MM.1S (cell line): ENCODE data around the gene ADAM19.

Experiments
- EZH2phosphoT487 ChIP-seq: fragments of 300-600 bp; sonication (generic); IDR thresholded peaks from 2 replicates; pipeline ENCODE4 v1.6.1; 2018; ENCODE audit warnings: antibody characterized with exemption, low read length
- TF ChIP-seq, protein P1 (sequence below): fragments of 300-600 bp; sonication (generic); IDR thresholded peaks from 2 replicates; pipeline ENCODE4 v1.5.1; 2016; ENCODE audit warnings: antibody characterized with exemption, low read length, mixed read lengths

DNA sequence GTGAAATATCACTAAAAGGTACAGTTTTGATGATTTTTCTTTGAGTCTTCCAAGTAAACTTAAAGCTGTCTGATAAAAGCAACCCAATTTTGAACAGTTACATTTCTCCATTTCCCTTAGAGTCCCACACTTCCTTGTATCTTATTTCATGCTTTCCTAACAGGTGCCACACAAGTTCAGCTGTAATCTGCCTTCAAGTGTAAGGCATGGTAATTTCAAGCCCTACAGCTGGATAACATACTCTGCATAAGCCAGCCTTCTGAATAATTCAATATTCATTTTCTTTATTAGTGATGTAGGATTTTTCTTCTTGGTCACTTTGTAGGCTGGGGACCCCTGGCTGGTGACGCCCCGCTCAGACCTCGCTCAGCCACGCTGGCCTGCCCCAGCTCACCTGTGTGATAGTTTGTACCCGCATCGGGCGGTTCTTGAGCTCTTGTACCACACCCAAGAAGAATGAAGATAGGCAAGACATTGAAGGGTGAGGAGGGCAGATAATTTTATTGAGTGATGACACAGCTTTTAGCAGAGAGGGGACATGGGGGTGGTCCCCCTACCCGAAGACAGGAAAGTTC lies 42.7 kb upstream of the ADAM19 start:
- no peak for TF ChIP-seq EZH2phosphoT487
- TF ChIP-seq, protein P1, sequence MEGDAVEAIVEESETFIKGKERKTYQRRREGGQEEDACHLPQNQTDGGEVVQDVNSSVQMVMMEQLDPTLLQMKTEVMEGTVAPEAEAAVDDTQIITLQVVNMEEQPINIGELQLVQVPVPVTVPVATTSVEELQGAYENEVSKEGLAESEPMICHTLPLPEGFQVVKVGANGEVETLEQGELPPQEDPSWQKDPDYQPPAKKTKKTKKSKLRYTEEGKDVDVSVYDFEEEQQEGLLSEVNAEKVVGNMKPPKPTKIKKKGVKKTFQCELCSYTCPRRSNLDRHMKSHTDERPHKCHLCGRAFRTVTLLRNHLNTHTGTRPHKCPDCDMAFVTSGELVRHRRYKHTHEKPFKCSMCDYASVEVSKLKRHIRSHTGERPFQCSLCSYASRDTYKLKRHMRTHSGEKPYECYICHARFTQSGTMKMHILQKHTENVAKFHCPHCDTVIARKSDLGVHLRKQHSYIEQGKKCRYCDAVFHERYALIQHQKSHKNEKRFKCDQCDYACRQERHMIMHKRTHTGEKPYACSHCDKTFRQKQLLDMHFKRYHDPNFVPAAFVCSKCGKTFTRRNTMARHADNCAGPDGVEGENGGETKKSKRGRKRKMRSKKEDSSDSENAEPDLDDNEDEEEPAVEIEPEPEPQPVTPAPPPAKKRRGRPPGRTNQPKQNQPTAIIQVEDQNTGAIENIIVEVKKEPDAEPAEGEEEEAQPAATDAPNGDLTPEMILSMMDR: no peak
